Keratinocyte (primary cell): Measurements from ENCODE around the gene PDE11A. TPM values are rescaled to one million over a fixed set of nuclear protein-coding genes. Genes with fewer than 3 reads are reported as not detected.

Experiments used
- DNase-seq: peaks from one replicate; pipeline ENCODE4 v3.0.0-alpha.2; 2011; ENCODE audit warnings: low read depth, missing footprints, low spot score
- FAIRE-seq: peaks from 2 replicates; lab custom pipeline; 2011; peaks lifted over from hg19 to GRCh38; lab: Jason Lieb, UNC
- H2AFZ ChIP-seq: 2 replicates; pipeline ENCODE4 v1.6.0; 2012; ENCODE audit warnings: low read length, control low read depth, inconsistent platforms; ENCODE audit not compliant: control insufficient read depth
- H3K27ac ChIP-seq: 2 replicates; pipeline ENCODE4 v1.5.1; 2011; ENCODE audit warnings: low read length; ENCODE audit not compliant: control insufficient read depth, insufficient read depth
- H3K27me3 ChIP-seq: 3 replicates; pipeline ENCODE4 v1.6.0; 2011; ENCODE audit warnings: low read length; ENCODE audit not compliant: control insufficient read depth, insufficient read depth; ENCODE audit errors: extremely low read depth
- H3K36me3 ChIP-seq, 2 experiments: 2 replicates in 1 of 2; 3 replicates in 1 of 2; pipeline ENCODE4 v1.5.1; 2011; ENCODE audit warnings: low read length in 2 of 2, mild to moderate bottlenecking in 1 of 2; ENCODE audit not compliant: control insufficient read depth in 2 of 2, insufficient read depth in 2 of 2; ENCODE audit errors: extremely low read depth in 1 of 2
- H3K4me1 ChIP-seq: 3 replicates; pipeline ENCODE4 v1.5.1; 2011; ENCODE audit warnings: low read length; ENCODE audit not compliant: control insufficient read depth, insufficient read depth; ENCODE audit errors: extremely low read depth
- H3K4me2 ChIP-seq: 3 replicates; pipeline ENCODE4 v1.6.0; 2011; ENCODE audit warnings: low read depth, low read length; ENCODE audit not compliant: control insufficient read depth, insufficient read depth; ENCODE audit errors: extremely low read depth
- H3K4me3 ChIP-seq, 3 experiments: fragments of 200-600 bp in 1 of 3; sonication (generic) in 1 of 3; 2 replicates in 2 of 3; 3 replicates in 1 of 3; pipeline ENCODE4 v1.5.1; 2011 to 2016; ENCODE audit warnings: low read length in 3 of 3, mild to moderate bottlenecking in 3 of 3, control low read depth in 2 of 3, inconsistent platforms in 1 of 3, low read depth in 1 of 3, mixed read lengths in 1 of 3, mixed run types in 1 of 3, moderate library complexity in 1 of 3; ENCODE audit not compliant: control insufficient read depth in 2 of 3, insufficient read depth in 2 of 3; ENCODE audit errors: extremely low read depth in 1 of 3
- H3K79me2 ChIP-seq: 2 replicates; pipeline ENCODE4 v1.6.0; 2012; ENCODE audit warnings: low read length; ENCODE audit not compliant: control insufficient read depth, insufficient read depth
- H3K9ac ChIP-seq: 3 replicates; pipeline ENCODE4 v1.6.0; 2011; ENCODE audit warnings: low read length; ENCODE audit not compliant: control insufficient read depth, insufficient read depth; ENCODE audit errors: extremely low read depth
- H3K9me1 ChIP-seq: 3 replicates; pipeline ENCODE4 v1.6.0; 2011; ENCODE audit warnings: low read length; ENCODE audit not compliant: control insufficient read depth, insufficient read depth; ENCODE audit errors: extremely low read depth
- H3K9me3 ChIP-seq: 2 replicates; pipeline ENCODE4 v1.5.1; 2012; ENCODE audit warnings: low read depth, low read length; ENCODE audit not compliant: control insufficient read depth
- H4K20me1 ChIP-seq: 3 replicates; pipeline ENCODE4 v1.6.0; 2011; ENCODE audit warnings: low read length; ENCODE audit not compliant: control insufficient read depth, insufficient read depth; ENCODE audit errors: extremely low read depth
- EZH2 ChIP-seq: IDR thresholded peaks from one replicate; pipeline ENCODE4 v1.6.1; 2012; ENCODE audit warnings: inconsistent platforms, mild to moderate bottlenecking, low read length, moderate library complexity
- dilution Hi-C: fragments of 300-500 bp; cut with MboI; formaldehyde crosslinking; loops from one replicate; pipeline ENCODE4 v1.7.0; 2020; ENCODE audit warnings: low sequenced_read_pairs; ENCODE audit not compliant: extremely low pct_ligation_motif_present
- polyA plus RNA-seq, 5 experiments: library from polyadenylated mRNA; depleted of rRNA in 3 of 5; stranded (reverse) in 3 of 5; stranded (forward) in 1 of 5; unstranded in 1 of 5; fragments of >200 nt; gene quantifications; 1 replicate in 1 of 5; 2 replicates in 3 of 5; 3 replicates in 1 of 5; pipeline versions ENCODE4 v1.2.1 to v1.2.3, GENCODE V29; 2011 to 2012; ENCODE audit warnings: missing spikeins in 2 of 5, low read depth in 1 of 5, low replicate concordance in 1 of 5
- TF ChIP-seq, protein P1 (sequence below), 3 experiments: IDR thresholded peaks in 1 of 3; conservative IDR thresholded peaks in 1 of 3; optimal IDR thresholded peaks in 1 of 3; 2 replicates in 2 of 3; 3 replicates in 1 of 3; pipeline versions ENCODE3 to v1.5.1; 2011; ENCODE audit warnings: low read length in 3 of 3, mild to moderate bottlenecking in 3 of 3, moderate library complexity in 2 of 3, control low read depth in 1 of 3, inconsistent platforms in 1 of 3; ENCODE audit not compliant: insufficient read depth in 2 of 3; ENCODE audit errors: extremely low read depth in 1 of 3

The PDE11A gene
- polyA plus RNA-seq, 1 donor (not counting 4 experiments of a cell fraction or from before 2014, with no cell fraction given): 0.01 TPM

GRCh38 chr2:177822941-177823340, 249.6 kb downstream of the PDE11A start:
- TF ChIP-seq EZH2: no peak
- TF ChIP-seq, protein P1, sequence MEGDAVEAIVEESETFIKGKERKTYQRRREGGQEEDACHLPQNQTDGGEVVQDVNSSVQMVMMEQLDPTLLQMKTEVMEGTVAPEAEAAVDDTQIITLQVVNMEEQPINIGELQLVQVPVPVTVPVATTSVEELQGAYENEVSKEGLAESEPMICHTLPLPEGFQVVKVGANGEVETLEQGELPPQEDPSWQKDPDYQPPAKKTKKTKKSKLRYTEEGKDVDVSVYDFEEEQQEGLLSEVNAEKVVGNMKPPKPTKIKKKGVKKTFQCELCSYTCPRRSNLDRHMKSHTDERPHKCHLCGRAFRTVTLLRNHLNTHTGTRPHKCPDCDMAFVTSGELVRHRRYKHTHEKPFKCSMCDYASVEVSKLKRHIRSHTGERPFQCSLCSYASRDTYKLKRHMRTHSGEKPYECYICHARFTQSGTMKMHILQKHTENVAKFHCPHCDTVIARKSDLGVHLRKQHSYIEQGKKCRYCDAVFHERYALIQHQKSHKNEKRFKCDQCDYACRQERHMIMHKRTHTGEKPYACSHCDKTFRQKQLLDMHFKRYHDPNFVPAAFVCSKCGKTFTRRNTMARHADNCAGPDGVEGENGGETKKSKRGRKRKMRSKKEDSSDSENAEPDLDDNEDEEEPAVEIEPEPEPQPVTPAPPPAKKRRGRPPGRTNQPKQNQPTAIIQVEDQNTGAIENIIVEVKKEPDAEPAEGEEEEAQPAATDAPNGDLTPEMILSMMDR (optimal IDR thresholded peaks at IDR 0.05 in 1 of 3, IDR thresholded peaks at IDR 0.05 in 1 of 3, conservative IDR thresholded peaks at IDR 0.05 in 1 of 3; ENCODE audit: extremely low read depth in 1 of 3, insufficient read depth in 2 of 3, low read length in 3 of 3): no peak
- Histone ChIP-seq H3K9me1 (no peaks in the 10 kb centered on the region), H4K20me1 (no peaks in the 10 kb centered on the region), H3K27ac (no peak overlapping the region), H2AFZ (no peak overlapping the region), H3K9ac (no peak overlapping the region), H3K4me3 (no peak overlapping the region), H3K36me3 (no peaks in the 10 kb centered on the region), H3K27me3 (no peaks in the 10 kb centered on the region), H3K4me2 (no peak overlapping the region), H3K9me3 (no peaks in the 10 kb centered on the region), H3K4me1 (no peaks in the 10 kb centered on the region), H3K79me2 (no peaks in the 10 kb centered on the region)
- FAIRE-seq: no peak
- no peak for DNase-seq
- dilution Hi-C loops: no loop called here

DNA sequence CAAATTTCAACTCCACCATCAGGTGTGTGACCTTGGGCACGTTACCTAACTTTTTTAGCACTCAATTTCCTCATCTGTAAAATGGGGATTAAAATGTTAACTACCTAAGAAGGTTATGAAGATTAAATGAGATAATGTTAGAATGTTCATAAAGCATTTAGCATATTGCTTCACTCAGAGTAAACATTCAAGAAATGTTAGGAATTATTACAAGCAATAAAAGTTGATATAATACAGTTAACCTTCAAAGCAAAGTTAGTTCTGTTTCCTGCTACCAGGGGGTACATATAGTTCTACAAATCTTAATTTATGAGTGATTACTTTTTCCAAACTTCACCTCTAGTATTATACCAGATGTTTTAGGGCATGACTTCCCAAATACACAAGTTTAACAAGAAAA, 254.2 kb downstream of the PDE11A start:
- no peak overlapping the region for H3K4me3 ChIP-seq
- H3K79me2 ChIP-seq: no peaks in the 10 kb centered on the region
- TF ChIP-seq, protein P1 (optimal IDR thresholded peaks at IDR 0.05 in 1 of 3, IDR thresholded peaks at IDR 0.05 in 1 of 3, conservative IDR thresholded peaks at IDR 0.05 in 1 of 3; ENCODE audit: extremely low read depth in 1 of 3, insufficient read depth in 2 of 3, low read length in 3 of 3): no peak
- no peaks in the 10 kb centered on the region for H3K4me1 ChIP-seq
- H3K27ac ChIP-seq: no peak overlapping the region
- H3K9me3 ChIP-seq: no peaks in the 10 kb centered on the region
- dilution Hi-C loops: no loop called here
- no peak overlapping the region for H2AFZ ChIP-seq
- no peaks in the 10 kb centered on the region for H4K20me1 ChIP-seq
- H3K9me1 ChIP-seq: no peaks in the 10 kb centered on the region
- H3K9ac ChIP-seq: no peak overlapping the region
- FAIRE-seq (no peak), DNase-seq (no peak)
- H3K27me3 ChIP-seq: no peaks in the 10 kb centered on the region
- no peaks in the 10 kb centered on the region for H3K36me3 ChIP-seq
- H3K4me2 ChIP-seq: no peak overlapping the region
